ENCODE measurements around the gene NPAS4.
"Not testable (repeated sequence)": the region's sequence is repeated elsewhere in the genome, so short reads cannot be mapped to it uniquely, and the experiment has no call there.

The NPAS4 gene

DNA sequence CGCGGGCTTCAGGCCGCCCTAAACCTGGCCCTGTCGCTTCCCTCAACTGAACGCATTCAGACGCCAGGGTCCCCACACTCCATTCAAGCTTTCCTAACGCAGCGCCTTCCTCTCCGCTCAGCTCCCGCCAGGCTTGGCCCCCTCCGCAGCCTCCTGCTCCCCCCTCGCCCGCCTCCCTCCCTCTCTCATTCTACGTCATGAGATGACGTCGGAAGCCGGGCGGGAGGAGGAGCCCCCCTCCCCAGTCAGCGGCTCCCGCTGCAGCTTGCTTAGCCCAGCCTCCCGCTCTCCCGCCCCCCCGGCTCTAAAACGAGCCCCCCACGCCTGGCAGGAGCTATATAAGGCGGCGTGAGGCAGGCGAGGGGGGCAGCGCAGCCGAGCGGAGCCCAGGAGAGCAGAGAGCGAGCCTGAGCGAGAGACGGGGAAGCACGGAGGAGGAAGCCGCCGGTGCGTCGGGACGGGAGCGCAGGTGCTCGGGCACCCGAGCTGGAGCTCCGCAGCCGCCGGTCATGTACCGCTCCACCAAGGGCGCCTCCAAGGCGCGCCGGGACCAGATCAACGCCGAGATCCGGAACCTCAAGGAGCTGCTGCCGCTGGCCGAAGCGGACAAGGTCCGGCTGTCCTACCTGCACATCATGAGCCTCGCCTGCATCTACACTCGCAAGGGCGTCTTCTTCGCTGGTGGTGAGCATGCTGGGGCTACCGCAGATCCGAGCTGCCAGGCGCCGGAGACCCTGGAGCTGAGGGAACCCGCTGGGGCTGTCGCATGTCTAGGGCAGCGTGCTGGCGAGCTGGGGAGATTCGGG lies at the start of gene NPAS4:
Gene NPAS4 (plus strand): TSS at position 365 of the 806 bp plus-strand sequence. CDS start 145 bp downstream, at position 510.
- no peak for DNase-seq

DNA sequence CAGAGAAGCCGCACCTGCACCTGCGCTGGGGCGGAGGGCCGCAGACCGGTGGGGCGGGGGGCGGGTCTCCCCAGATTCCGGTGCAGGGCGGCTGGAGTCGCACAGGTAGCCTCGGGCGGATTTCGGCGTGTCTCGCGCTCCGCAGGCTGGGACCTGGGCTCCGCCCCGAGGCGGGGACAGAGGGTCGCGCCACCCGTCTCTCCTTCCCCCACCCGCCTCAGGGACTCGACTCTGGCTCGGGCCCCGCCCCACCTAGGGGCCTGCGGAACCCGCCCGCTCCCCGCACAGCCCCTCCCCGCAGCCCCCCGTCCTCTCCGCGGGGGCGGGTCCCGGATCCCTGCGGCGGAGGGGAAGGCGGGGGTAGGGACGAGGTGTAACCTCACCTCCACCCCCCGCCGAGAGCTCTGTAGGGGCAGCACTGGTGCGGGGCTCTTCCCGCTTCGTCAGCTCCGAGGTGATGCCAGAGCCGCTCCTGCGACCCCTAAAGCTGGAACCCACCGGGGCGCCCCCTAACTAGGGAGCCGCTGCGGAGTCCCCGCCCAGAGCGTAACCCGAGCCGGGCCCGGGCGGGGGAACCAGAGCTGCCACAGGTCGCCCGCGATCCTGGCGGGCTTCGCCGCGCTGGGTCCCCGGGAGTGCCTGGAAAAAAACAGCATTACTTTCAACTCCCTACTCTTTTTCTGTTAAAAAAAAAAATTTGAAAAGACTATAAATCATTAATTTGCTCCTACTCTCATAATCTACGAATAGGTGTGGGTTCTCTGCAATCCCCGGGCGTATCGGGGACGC lies 49.0 kb upstream of the NPAS4 start, which contains the start of gene SLC29A2:
Gene SLC29A2 (minus strand): TSS at position 134 of the 789 bp plus-strand sequence. CDS start 169 bp downstream, outside the sequence.
- peak; percentile 57 for DNase-seq

DNA sequence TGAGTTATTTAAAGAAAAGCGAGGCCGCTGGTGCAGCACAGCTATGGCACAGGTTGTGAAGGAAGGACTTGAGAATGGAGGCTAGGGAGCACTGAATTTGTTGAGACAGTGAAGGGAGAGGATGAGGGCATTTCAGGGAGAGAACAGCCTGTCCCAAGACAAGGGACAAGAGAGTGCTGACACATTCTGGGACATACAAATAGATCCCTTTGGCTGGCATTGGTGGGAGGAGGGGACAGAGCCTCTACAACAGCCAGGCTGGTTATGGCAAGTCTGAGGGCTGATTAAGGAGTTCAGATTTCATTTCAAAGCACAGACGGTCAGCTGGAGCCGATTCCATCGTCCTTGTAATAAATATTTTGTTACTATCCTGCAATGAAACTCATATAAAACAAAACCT lies 47.6 kb upstream of the NPAS4 start:
- no peak for DNase-seq

DNA sequence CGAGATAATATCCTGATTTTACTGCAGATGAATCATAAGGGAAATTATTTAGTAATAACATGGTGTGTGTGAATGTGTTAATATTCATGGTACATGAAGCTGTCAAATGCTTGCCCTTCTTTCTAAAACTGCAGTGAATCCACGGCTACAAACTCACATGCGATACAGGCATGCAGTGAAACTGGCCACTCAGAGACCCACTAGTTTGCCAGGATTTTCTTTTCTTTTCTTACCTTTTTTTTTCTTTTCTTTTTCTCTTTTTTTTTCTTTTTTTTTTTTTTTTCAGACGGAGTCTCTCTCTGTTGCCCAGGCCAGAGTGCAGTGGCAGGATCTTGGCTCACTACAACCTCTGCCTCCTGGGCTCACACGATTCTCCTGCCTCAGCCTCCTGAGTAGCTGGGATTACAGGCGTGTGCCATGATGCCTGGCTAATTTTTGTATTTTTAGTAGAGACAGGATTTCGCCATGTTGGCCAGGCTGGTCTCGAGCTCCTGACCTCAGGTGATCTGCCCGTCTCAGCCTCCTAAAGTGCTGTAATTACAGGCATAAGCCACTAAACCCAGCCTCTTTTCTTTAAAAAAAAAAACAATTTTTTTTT lies 47.0 kb upstream of the NPAS4 start:
- DNase-seq: not testable (repeated sequence)

DNA sequence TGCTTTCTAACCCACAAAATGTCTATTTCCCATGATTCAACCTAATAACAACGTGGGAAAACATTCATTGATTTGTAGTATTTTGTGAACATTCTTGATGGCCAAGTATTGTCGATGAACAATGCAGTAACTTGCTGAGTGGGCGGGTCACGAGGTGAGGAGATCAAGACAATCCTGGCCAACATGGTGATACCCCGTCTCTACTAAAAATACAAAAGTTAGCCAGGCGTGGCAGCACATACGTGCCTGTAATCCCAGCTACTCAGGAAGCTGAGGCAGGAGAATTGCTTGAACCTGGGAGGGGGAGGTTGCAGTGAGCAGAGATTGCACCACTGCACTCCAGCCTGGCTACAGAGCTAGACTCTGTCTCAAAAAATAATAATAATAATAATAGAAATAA lies 40.6 kb upstream of the NPAS4 start:
- not testable (repeated sequence) for DNase-seq

DNA sequence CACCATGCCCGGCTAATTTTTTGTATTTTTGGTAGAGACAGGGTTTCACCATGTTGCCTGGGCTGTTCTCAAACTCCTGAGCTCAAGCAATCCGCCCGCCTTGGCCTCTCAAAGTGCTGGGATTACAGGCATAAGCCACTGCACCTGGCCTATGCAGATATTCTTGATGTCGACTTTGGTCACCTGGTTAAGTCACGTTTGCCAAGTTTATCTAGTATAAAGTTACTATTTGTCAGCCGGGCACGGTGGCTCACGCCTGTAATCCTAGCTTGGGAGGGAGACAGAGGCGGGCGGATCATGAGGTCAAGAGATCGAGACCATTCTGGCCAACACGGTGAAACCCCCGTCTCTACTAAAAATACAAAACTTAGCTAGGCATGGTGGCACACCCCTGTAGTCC lies 36.5 kb upstream of the NPAS4 start:
- DNase-seq: not testable (repeated sequence)

DNA sequence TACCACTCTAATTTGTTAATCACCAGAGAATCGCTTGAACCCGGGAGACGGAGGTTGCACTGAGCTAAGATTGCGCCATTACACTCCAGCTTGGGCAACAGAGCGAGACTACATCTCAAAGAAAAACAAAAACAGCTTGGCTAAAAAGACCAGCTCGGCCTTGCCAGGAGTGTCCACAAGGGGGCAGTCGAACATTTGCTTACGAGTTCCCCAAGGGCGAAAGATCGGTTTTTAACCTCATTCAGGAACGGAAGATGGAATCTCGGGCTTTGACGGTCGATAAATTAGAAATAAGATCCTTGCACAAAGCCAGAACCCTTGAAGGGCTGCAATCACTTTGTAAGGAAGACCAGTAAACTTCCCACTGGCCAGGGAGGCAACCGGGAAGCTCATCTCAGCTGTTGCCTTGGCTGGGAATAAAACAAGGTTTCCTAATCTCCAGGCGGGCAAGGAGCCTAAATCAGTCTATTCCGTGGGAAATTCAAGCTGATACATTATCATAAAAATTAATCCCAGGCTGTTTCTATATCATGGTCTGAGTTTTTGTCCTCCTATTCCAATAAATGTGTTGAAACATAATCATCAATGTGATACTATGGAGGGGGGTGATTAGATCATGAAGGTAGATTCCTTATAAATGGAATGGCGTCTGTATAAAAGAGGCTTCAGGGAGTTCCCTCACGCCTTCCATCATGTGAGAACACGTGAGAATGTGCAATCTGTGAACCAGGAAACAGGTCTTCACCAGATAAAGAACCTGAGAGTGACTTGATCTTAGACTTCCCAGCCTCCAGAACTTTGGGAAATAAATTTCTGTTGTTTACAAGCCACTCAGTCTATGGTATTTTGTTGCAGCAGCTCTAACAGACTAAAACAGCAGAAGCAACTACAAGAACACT lies 34.4 kb upstream of the NPAS4 start:
- DNase-seq: peak; percentile 38

DNA sequence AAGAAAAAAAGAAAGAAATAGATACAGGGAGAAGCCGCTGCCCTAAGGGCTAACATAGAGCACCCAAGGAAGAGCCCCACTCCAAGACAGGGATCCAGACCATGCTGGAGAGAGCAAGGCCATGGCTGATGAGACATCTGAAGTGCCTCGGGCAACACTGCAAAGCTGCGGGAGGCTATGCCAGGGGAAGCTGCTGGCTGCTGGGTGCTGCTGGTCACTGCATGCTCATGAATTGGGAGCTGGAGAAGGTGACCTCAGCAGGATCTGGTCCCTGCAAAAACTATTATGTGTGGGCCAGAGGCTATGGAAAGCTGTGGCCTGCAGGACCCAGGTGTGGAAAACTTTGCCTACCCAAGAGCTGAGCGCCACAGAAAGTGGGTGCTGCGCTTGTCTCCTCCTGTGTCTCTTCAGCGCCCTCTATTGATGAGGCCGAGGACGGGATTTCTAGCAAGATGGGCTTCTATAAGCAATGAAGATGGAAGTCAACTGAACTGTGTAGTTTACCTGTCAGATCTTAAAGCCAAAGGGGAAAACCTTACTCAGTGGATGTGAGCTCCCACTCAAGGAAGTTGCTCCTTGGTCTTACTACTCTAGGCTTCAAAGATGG lies 32.0 kb upstream of the NPAS4 start:
- DNase-seq: no peak

DNA sequence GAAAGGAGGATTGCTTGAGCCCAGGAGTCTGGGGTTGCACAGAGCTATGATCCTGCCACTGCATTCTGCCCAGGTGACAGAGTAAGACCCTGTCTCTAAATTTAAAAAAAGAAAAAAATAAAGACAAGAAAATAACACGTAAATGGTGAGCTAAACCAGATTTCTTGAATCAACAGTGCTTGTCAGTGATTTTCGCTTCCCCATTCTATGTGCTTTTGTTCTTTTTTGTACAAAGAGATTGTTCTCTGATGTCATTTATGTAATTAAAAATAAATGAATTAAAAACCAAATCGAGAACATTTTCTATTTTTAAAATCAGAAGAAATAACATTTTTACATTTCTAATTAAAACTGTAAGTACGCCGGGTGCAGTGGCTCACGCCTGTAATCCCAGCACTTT lies 29.5 kb upstream of the NPAS4 start:
- no peak for DNase-seq

GRCh38 chr11:66393954-66394353 lies 26.9 kb upstream of the NPAS4 start:
- DNase-seq: no peak

DNA sequence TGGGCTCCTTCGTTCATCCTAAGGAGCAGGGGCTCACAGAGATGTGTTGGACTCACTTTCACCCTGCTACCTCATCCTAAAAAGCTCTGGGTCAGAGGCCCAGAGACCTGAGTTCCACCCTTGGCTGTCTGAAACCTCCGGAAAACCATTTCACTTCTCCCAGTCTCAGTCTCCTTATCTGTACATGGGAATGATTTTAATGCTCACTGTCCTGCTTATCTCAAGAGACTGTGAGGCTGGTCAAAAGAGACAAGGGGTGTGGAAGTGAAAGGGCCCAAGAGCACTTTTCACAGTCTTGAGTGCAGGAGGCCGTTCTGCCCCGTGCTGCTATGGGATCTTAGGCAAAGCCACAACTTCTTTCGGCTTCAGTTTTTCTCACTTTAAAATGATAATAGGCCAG lies 13.2 kb upstream of the NPAS4 start:
- no peak for DNase-seq

- peak; percentile 63 for DNase-seq
These were observed 12.2 kb upstream of the NPAS4 start for GRCh38 chr11:66408488-66409214.

DNA sequence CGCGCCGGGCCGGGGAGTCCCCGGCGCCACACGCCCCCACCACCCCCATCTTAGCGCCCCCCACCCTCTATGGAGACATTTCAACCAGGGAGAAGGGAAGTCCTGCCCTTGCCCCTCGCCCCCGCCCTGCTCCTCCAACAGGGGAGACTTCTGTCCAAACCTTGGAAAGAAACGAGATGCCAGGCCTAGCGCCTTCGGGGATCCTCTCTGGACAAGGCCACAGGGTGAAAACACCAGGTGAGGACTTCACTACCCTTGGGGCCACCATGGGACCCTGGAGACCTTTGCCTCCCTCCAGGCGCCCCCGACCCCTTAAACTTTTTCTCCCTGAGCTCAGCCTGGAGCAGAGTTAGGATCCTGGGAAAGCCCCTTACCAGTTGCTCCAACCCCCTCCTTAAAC lies 11.6 kb upstream of the NPAS4 start:
- DNase-seq: no peak

GRCh38 chr11:66410191-66410590 lies 10.6 kb upstream of the NPAS4 start:
- no peak for DNase-seq

DNA sequence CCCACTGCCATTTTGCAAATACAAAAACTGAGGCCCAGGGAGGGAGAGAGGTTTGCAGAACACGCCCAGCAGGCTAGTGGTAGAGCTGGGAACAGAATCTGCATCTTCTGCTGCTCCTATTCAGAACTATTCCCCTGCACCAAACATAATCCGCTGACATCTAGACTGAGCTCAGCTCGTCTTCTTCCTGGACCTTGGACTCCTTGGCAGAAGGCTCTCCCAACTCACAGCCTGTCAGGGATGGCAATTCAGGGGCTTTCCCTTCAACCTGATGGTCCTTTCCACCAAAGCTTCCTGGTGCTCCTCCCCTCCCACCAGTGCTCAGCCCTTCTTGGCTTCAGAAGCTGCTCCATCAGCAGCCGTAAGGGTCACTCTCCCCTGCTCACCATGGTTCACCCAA lies 9.5 kb upstream of the NPAS4 start:
- DNase-seq: no peak

GRCh38 chr11:66412110-66412509 lies 8.7 kb upstream of the NPAS4 start:
- DNase-seq: no peak

- no peak for DNase-seq
These were observed 7.7 kb upstream of the NPAS4 start for GRCh38 chr11:66413167-66413566.

GRCh38 chr11:66414120-66414934 lies 6.5 kb upstream of the NPAS4 start:
- no peak for DNase-seq

GRCh38 chr11:66415423-66415822 lies 5.4 kb upstream of the NPAS4 start:
- no peak for DNase-seq

GRCh38 chr11:66417000-66417399 lies 3.8 kb upstream of the NPAS4 start:
- DNase-seq: no peak
